ENCODE results near the gene CDC42EP4.

Gene CDC42EP4

GRCh38 chr17:73318427-73318813 lies 6.6 kb upstream of the CDC42EP4 start:
- no peaks in the 10 kb centered on the region for H3K79me2 ChIP-seq (ENCODE audit: insufficient read depth, low read length)
- H3K9me3 ChIP-seq (ENCODE audit: insufficient read depth, low read depth, low read length): no peaks in the 10 kb centered on the region
- no peaks in the 10 kb centered on the region for H3K9me2 ChIP-seq (replicated peaks; ENCODE audit: low read depth, low read length)
- TF ChIP-seq EZH2phosphoT487 (IDR thresholded peaks at IDR 0.05; ENCODE audit: borderline replicate concordance) (no peak), CTCF (conservative IDR thresholded peaks at IDR 0.05; ENCODE audit: low read length) (no peak)
- H3F3A ChIP-seq (ENCODE audit: low read depth): no peaks in the 10 kb centered on the region
- no peaks in the 10 kb centered on the region for H3K4me1 ChIP-seq (ENCODE audit: insufficient read depth, low read length, poor library complexity, severe bottlenecking)
- no peak overlapping the region for H3K9ac ChIP-seq (ENCODE audit: low read depth, low read length, poor library complexity, severe bottlenecking)
- H3K27me3 ChIP-seq (ENCODE audit: insufficient read depth, low read length, poor library complexity, severe bottlenecking): no peaks in the 10 kb centered on the region
- no peak overlapping the region for H3K4me2 ChIP-seq (ENCODE audit: low read depth, low read length, poor library complexity, severe bottlenecking)
- H2AFZ ChIP-seq (ENCODE audit: low read length): no peak overlapping the region
- H4K20me1 ChIP-seq (ENCODE audit: insufficient read depth, low read length, poor library complexity, severe bottlenecking): no peaks in the 10 kb centered on the region
- H3K36me3 ChIP-seq (ENCODE audit: insufficient read depth, low read length): no peaks in the 10 kb centered on the region
- H3K4me3 ChIP-seq (ENCODE audit: low read length, poor library complexity, severe bottlenecking): no peak overlapping the region

- no peaks in the 10 kb centered on the region for H3F3A ChIP-seq (ENCODE audit: low read depth)
- H3K79me2 ChIP-seq (ENCODE audit: insufficient read depth, low read length): no peaks in the 10 kb centered on the region
- H3K4me1 ChIP-seq (ENCODE audit: insufficient read depth, low read length, poor library complexity, severe bottlenecking): no peaks in the 10 kb centered on the region
- H3K9ac ChIP-seq (ENCODE audit: low read depth, low read length, poor library complexity, severe bottlenecking): no peak overlapping the region
- no peaks in the 10 kb centered on the region for H3K9me3 ChIP-seq (ENCODE audit: insufficient read depth, low read depth, low read length)
- H3K27me3 ChIP-seq (ENCODE audit: insufficient read depth, low read length, poor library complexity, severe bottlenecking): no peaks in the 10 kb centered on the region
- no peaks in the 10 kb centered on the region for H3K9me2 ChIP-seq (replicated peaks; ENCODE audit: low read depth, low read length)
- no peaks in the 10 kb centered on the region for H4K20me1 ChIP-seq (ENCODE audit: insufficient read depth, low read length, poor library complexity, severe bottlenecking)
- no peak overlapping the region for H2AFZ ChIP-seq (ENCODE audit: low read length)
- H3K4me2 ChIP-seq (ENCODE audit: low read depth, low read length, poor library complexity, severe bottlenecking): no peak overlapping the region
- no peaks in the 10 kb centered on the region for H3K36me3 ChIP-seq (ENCODE audit: insufficient read depth, low read length)
- TF ChIP-seq EZH2phosphoT487 (IDR thresholded peaks at IDR 0.05; ENCODE audit: borderline replicate concordance) (no peak), CTCF (conservative IDR thresholded peaks at IDR 0.05; ENCODE audit: low read length) (no peak)
- H3K4me3 ChIP-seq (ENCODE audit: low read length, poor library complexity, severe bottlenecking): no peak overlapping the region
These were observed 6.0 kb upstream of the CDC42EP4 start for GRCh38 chr17:73317513-73318426.

GRCh38 chr17:73316919-73317505 lies 5.2 kb upstream of the CDC42EP4 start:
- H3K4me3 ChIP-seq (ENCODE audit: low read length, poor library complexity, severe bottlenecking): no peak overlapping the region
- no peaks in the 10 kb centered on the region for H3K79me2 ChIP-seq (ENCODE audit: insufficient read depth, low read length)
- H4K20me1 ChIP-seq (ENCODE audit: insufficient read depth, low read length, poor library complexity, severe bottlenecking): no peaks in the 10 kb centered on the region
- H3K36me3 ChIP-seq (ENCODE audit: insufficient read depth, low read length): no peaks in the 10 kb centered on the region
- no peak overlapping the region for H3K9ac ChIP-seq (ENCODE audit: low read depth, low read length, poor library complexity, severe bottlenecking)
- peaks cover 6% of the 10 kb centered on the region for H3K27me3 ChIP-seq (ENCODE audit: insufficient read depth, low read length, poor library complexity, severe bottlenecking)
- H3F3A ChIP-seq (ENCODE audit: low read depth): no peaks in the 10 kb centered on the region
- H2AFZ ChIP-seq (ENCODE audit: low read length): no peak overlapping the region
- no peaks in the 10 kb centered on the region for H3K9me3 ChIP-seq (ENCODE audit: insufficient read depth, low read depth, low read length)
- no peaks in the 10 kb centered on the region for H3K9me2 ChIP-seq (replicated peaks; ENCODE audit: low read depth, low read length)
- H3K4me2 ChIP-seq (ENCODE audit: low read depth, low read length, poor library complexity, severe bottlenecking): no peak overlapping the region
- H3K4me1 ChIP-seq (ENCODE audit: insufficient read depth, low read length, poor library complexity, severe bottlenecking): no peaks in the 10 kb centered on the region
- TF ChIP-seq CTCF (conservative IDR thresholded peaks at IDR 0.05; ENCODE audit: low read length) (no peak), EZH2phosphoT487 (IDR thresholded peaks at IDR 0.05; ENCODE audit: borderline replicate concordance) (no peak)

Measured in Loucy (cell line).